ENCODE results near the gene ITSN2. TPM values are rescaled to one million over a fixed set of nuclear protein-coding genes. Genes with fewer than 3 reads are reported as not detected.
A peak's percentile ranks its signal among the peaks of the same experiment; 100 is the strongest.

ITSN2 gene
- total RNA-seq, 2 experiments from 2014 or later = 60.4 to 61.0 TPM

DNA sequence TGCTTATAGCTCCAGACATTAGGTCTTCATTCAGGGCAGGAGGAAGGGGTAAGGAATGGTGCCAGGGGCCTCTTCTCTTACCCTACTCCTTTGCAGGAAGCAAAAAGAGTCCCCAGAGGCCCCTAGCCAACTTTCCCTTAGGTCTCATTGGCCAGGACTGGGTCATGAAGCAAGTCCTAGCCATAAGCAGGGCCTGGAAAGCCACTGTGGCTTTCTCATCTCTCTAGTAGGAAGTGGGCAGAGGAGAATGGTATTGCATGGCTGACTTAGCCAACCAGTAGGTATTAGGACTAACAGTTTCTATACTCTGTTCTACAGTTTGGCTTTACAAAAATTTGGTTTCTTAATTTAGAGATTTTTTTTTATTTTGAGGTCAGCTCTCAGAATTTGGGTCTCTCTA is 180.7 kb downstream of the ITSN2 start:
- Mint-ChIP-seq H3K27ac (no peak overlapping the region), H3K4me1 (ENCODE audit: low read depth) (no peaks in the 10 kb centered on the region), H3K4me3 (no peak overlapping the region), H3K9me3 (no peaks in the 10 kb centered on the region), H3K36me3 (no peaks in the 10 kb centered on the region), H3K27me3 (no peaks in the 10 kb centered on the region)
- CTCF ChIA-PET = no interaction called here
- intact Hi-C loops (cut with micrococcal nuclease) = no loop called here
- DNase-seq = no peak
- POLR2A ChIA-PET = interaction anchor here (0.5 kb wide), 1 partner anchor 168 kb away, joined by 3 read pairs; no protein-coding TSS in a partner anchor

- H3K4me3 Mint-ChIP-seq = no peak overlapping the region
- H3K9me3 Mint-ChIP-seq = no peaks in the 10 kb centered on the region
- ChIA-PET POLR2A (no interaction called here), CTCF (interaction anchor here (0.6 to 0.8 kb wide), 3 partner anchors 92 to 976 kb away, joined by 3 read pairs; partner anchors contain the start of gene TP53I3)
- no peaks in the 10 kb centered on the region for H3K4me1 Mint-ChIP-seq (ENCODE audit: low read depth)
- no peaks in the 10 kb centered on the region for H3K36me3 Mint-ChIP-seq
- no peak overlapping the region for H3K27ac Mint-ChIP-seq
- intact Hi-C loops (cut with micrococcal nuclease) = no loop called here
- no peak for DNase-seq
- peaks cover 2% of the 10 kb centered on the region for H3K27me3 Mint-ChIP-seq
Observed at GRCh38 chr2:24176326-24176725, 184.0 kb downstream of the ITSN2 start.

- peaks cover 2% of the 10 kb centered on the region for H3K27me3 Mint-ChIP-seq
- CTCF ChIA-PET = interaction anchor here (0.7 kb wide), 1 partner anchor 548 kb away, joined by 3 read pairs; no protein-coding TSS in a partner anchor
- H3K9me3 Mint-ChIP-seq = no peaks in the 10 kb centered on the region
- H3K36me3 Mint-ChIP-seq = no peaks in the 10 kb centered on the region
- POLR2A ChIA-PET = no interaction called here
- no peak for DNase-seq
- H3K4me3 Mint-ChIP-seq = no peak overlapping the region
- H3K4me1 Mint-ChIP-seq (ENCODE audit: low read depth) = no peaks in the 10 kb centered on the region
- H3K27ac Mint-ChIP-seq = no peak overlapping the region
- intact Hi-C loops (cut with micrococcal nuclease) = no loop called here
Observed at GRCh38 chr2:24175631-24176187, 184.6 kb downstream of the ITSN2 start.

DNA sequence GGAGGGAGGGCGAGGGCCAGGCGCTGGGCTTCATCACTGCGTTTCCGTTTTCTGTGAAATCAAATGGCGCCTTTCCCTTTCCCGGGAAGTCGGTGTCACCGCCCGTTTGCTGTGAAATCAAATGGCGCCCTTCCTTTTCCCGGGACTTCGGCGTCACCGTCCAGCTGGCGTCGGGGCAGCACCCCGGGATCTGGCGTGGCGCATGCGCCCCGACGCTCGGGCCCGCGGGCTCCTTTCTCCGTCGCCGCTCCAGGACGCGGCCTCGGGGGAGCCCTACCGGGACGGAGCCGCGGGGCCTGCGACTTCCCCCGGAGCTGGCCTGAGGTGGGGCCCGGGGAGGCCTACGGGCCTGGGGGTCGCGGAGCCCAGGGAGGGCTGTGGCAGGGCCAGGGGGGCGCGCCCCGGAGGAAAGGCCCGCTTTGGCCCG is 185.5 kb downstream of the ITSN2 start, which contains the start of gene FAM228A:
TSS of gene FAM228A (plus strand) at position 203 of the 427 bp plus-strand sequence. CDS start 428 bp downstream, outside the sequence.
- H3K27me3 Mint-ChIP-seq = peaks cover 2% of the 10 kb centered on the region
- POLR2A ChIA-PET = no interaction called here
- no peaks in the 10 kb centered on the region for H3K36me3 Mint-ChIP-seq
- CTCF ChIA-PET = no interaction called here
- H3K9me3 Mint-ChIP-seq = no peaks in the 10 kb centered on the region
- intact Hi-C loops (cut with micrococcal nuclease) = no loop called here
- no peak within 1 kb of the TSS for H3K27ac Mint-ChIP-seq
- no peak within 1 kb of the TSS for H3K4me3 Mint-ChIP-seq
- no peak for DNase-seq
- H3K4me1 Mint-ChIP-seq (ENCODE audit: low read depth) = no peaks in the 10 kb centered on the region

DNA sequence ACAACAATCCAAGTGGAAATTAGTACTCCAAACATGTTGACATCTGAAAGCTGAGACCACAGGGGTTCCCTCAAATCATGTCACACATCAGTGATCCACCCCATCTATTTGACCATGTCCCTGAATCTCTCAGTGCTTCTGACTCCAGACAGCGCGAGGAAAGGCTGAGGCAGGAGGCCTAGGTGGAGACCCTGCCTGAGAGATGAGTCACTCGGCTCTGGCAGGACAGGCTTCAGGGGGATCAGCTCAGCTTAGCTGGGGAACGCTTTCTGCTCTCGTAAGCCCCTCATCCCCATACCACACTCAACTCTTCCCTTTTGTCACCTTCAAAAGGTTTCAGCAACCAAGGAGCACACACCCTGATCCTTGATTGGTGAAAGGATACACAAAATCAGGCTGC is 191.3 kb downstream of the ITSN2 start:
- Mint-ChIP-seq H3K36me3 (no peaks in the 10 kb centered on the region), H3K9me3 (no peaks in the 10 kb centered on the region), H3K27ac (no peak overlapping the region), H3K27me3 (peaks cover 2% of the 10 kb centered on the region), H3K4me3 (no peak overlapping the region), H3K4me1 (ENCODE audit: low read depth) (no peaks in the 10 kb centered on the region)
- CTCF ChIA-PET = interaction anchor here (1.0 kb wide), 1 partner anchor 345 kb away, joined by 3 read pairs; no protein-coding TSS in a partner anchor
- DNase-seq = no peak
- POLR2A ChIA-PET = interaction anchor here (0.6 kb wide), 1 partner anchor 203 kb away, joined by 5 read pairs; no protein-coding TSS in a partner anchor
- intact Hi-C loops (cut with micrococcal nuclease) = no loop called here

DNA sequence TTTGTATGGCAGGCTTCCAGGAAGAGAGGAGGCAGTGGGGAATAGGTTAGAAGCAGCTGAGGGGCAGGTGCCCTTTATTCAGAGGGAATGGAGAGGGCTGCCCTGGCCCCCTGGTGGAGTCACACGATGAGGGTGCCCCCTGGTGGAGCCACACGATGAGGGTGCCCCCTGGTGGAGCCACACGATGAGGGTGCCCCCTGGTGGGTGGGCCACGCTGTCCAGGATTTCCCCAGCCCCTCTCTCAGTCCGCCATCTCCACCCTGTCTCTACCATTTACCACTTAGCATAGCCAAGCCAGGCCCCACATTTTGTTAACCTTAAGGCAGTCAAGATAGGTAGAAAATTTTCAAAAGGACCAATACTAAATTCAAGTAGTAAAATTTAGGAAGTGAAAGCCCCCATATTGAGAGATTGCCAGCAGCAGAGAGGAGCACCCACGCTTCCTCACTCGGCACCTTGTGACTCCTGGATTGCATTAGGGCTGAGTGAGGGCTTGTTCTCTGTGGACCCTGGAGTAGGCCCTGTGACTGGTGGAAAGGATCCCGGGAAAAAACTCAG is 195.8 kb downstream of the ITSN2 start:
- H3K9me3 Mint-ChIP-seq = peaks cover 3% of the 10 kb centered on the region
- POLR2A ChIA-PET = no interaction called here
- CTCF ChIA-PET = interaction anchor here (0.7 to 4.7 kb wide), 5 partner anchors 9 to 340 kb away, joined by 3 to 33 read pairs (median 5); partner anchors contain the start of gene TP53I3
- peak; percentile 58 for DNase-seq
- H3K27ac Mint-ChIP-seq = no peak overlapping the region
- intact Hi-C loops (cut with micrococcal nuclease) = loop anchor here (1.0 to 5.0 kb wide), 2 partner anchors 237 to 340 kb away; partner anchors contain the start of gene ATAD2B
- H3K36me3 Mint-ChIP-seq = no peaks in the 10 kb centered on the region
- H3K4me1 Mint-ChIP-seq (ENCODE audit: low read depth) = no peaks in the 10 kb centered on the region
- H3K4me3 Mint-ChIP-seq = no peak overlapping the region
- H3K27me3 Mint-ChIP-seq = no peaks in the 10 kb centered on the region

DNA sequence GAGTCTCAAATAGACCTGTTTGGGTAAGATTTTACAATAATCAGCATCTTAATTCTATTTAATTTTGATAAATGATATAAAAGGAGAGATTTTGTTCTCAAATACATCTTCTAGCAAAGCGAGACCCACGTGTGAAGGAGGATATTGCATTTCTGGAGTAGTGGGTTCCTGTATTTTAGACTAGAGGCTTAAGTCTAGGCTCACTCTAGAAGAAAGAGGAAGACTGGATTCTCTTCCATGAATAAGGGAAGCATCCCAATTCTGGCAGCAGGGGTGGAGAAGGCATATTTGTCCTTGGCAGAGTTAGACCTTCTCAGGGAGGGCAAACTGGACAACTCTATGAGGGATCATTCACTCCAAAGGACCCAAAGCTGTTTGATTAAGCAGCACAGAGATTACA is 196.7 kb downstream of the ITSN2 start:
- Mint-ChIP-seq H3K36me3 (no peaks in the 10 kb centered on the region), H3K27me3 (no peaks in the 10 kb centered on the region), H3K4me1 (ENCODE audit: low read depth) (no peaks in the 10 kb centered on the region), H3K9me3 (peaks cover 3% of the 10 kb centered on the region), H3K27ac (no peak overlapping the region), H3K4me3 (no peak overlapping the region)
- intact Hi-C loops (cut with micrococcal nuclease) = loop anchor here (5.0 kb wide), 1 partner anchor 236 kb away; the partner anchor contains the start of gene ATAD2B
- CTCF ChIA-PET = interaction anchor here (0.7 to 4.7 kb wide), 6 partner anchors 10 to 339 kb away, joined by 3 to 33 read pairs (median 4); partner anchors contain the start of gene TP53I3
- DNase-seq = no peak
- POLR2A ChIA-PET = no interaction called here

GRCh38 chr2:24163186-24163585 is 197.2 kb downstream of the ITSN2 start:
- Mint-ChIP-seq H3K9me3 (peaks cover 3% of the 10 kb centered on the region), H3K4me3 (no peak overlapping the region), H3K4me1 (ENCODE audit: low read depth) (no peaks in the 10 kb centered on the region), H3K27me3 (no peaks in the 10 kb centered on the region), H3K27ac (no peak overlapping the region), H3K36me3 (no peaks in the 10 kb centered on the region)
- intact Hi-C loops (cut with micrococcal nuclease) = loop anchor here (5.0 kb wide), 1 partner anchor 236 kb away; the partner anchor contains the start of gene ATAD2B
- DNase-seq = no peak
- CTCF ChIA-PET = interaction anchor here (0.9 to 4.7 kb wide), 5 partner anchors 10 to 339 kb away, joined by 3 to 33 read pairs (median 7); partner anchors contain the start of gene TP53I3
- POLR2A ChIA-PET = no interaction called here

DNA sequence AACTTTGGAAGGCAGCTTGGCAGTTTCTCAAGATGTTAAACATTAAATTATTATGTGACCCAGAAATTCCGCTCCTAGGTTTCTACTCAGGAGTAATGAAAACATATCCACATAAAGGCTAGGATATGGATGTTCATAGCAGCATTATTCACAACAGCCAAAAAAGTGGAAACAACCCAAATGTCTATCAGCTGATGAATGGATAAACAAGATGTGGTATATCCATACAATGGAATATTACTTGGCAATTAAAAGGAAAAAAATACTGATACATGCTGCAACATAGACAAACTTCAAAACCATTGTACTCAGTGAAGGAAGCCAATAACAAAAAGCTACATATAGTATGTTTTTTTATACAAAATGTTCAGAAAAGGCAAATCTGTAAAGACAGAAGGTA is 197.8 kb downstream of the ITSN2 start:
- no peak overlapping the region for H3K4me3 Mint-ChIP-seq
- H3K27ac Mint-ChIP-seq = no peak overlapping the region
- CTCF ChIA-PET = interaction anchor here (1.0 to 4.7 kb wide), 3 partner anchors 9 to 338 kb away, joined by 3 to 33 read pairs (median 11); partner anchors contain the start of gene TP53I3
- intact Hi-C loops (cut with micrococcal nuclease) = loop anchor here (5.0 kb wide), 1 partner anchor 235 kb away; the partner anchor contains the start of gene ATAD2B
- no peak for DNase-seq
- no peaks in the 10 kb centered on the region for H3K27me3 Mint-ChIP-seq
- H3K4me1 Mint-ChIP-seq (ENCODE audit: low read depth) = no peaks in the 10 kb centered on the region
- POLR2A ChIA-PET = no interaction called here
- H3K36me3 Mint-ChIP-seq = no peaks in the 10 kb centered on the region
- peaks cover 3% of the 10 kb centered on the region for H3K9me3 Mint-ChIP-seq

- Mint-ChIP-seq H3K27me3 (no peaks in the 10 kb centered on the region), H3K27ac (no peak overlapping the region), H3K36me3 (no peaks in the 10 kb centered on the region), H3K4me3 (no peak overlapping the region), H3K9me3 (peaks cover 3% of the 10 kb centered on the region), H3K4me1 (ENCODE audit: low read depth) (no peaks in the 10 kb centered on the region)
- DNase-seq = no peak
- intact Hi-C loops (cut with micrococcal nuclease) = loop anchor here (5.0 kb wide), 1 partner anchor 233 kb away; the partner anchor contains the start of gene ATAD2B
- POLR2A ChIA-PET = no interaction called here
- CTCF ChIA-PET = interaction anchor here (2.6 to 4.7 kb wide), 2 partner anchors 77 to 336 kb away, joined by 11 to 33 read pairs; partner anchors contain the start of gene TP53I3
Observed at GRCh38 chr2:24160761-24161160, 199.6 kb downstream of the ITSN2 start.

GRCh38 chr2:24159708-24160107 is 200.6 kb downstream of the ITSN2 start:
- intact Hi-C loops (cut with micrococcal nuclease) = loop anchor here (5.0 kb wide), 1 partner anchor 232 kb away; the partner anchor contains the start of gene ATAD2B
- POLR2A ChIA-PET = no interaction called here
- Mint-ChIP-seq H3K36me3 (no peaks in the 10 kb centered on the region), H3K4me3 (no peak overlapping the region), H3K4me1 (ENCODE audit: low read depth) (no peaks in the 10 kb centered on the region), H3K9me3 (peaks cover 3% of the 10 kb centered on the region), H3K27ac (no peak overlapping the region), H3K27me3 (no peaks in the 10 kb centered on the region)
- no peak for DNase-seq
- CTCF ChIA-PET = interaction anchor here (4.7 kb wide), 1 partner anchor 335 kb away, joined by 33 read pairs; no protein-coding TSS in a partner anchor

- H3K4me3 Mint-ChIP-seq = no peak overlapping the region
- ChIA-PET CTCF (no interaction called here), POLR2A (no interaction called here)
Observed at GRCh38 chr2:24158131-24158530, 202.2 kb downstream of the ITSN2 start.

More at GRCh38 chr2:24158131-24158530, 202.2 kb downstream of the ITSN2 start:
- no peak for DNase-seq
- Mint-ChIP-seq H3K27me3 (no peaks in the 10 kb centered on the region), H3K36me3 (no peaks in the 10 kb centered on the region), H3K4me1 (ENCODE audit: low read depth) (no peaks in the 10 kb centered on the region), H3K27ac (no peak overlapping the region), H3K9me3 (peaks cover 3% of the 10 kb centered on the region)
- intact Hi-C loops (cut with micrococcal nuclease) = no loop called here
